SJSA1 (cell line): Measurements from ENCODE around the gene SH3TC1. TPM values are rescaled to one million over a fixed set of nuclear protein-coding genes. Genes with fewer than 3 reads are reported as not detected.

ENCODE experiments used
- DNase-seq, 2 experiments: peaks; one replicate each; pipeline ENCODE4 v3.0.0-alpha.2; 2015 to 2020; ENCODE audit warnings: low spot score in 2 of 2, low read depth in 1 of 2
- H3K27ac ChIP-seq: fragments of 250-450 bp; sonication (Bioruptor Pico); 2 replicates; pipeline ENCODE4 v1.5.1; 2020; ENCODE audit warnings: mild to moderate bottlenecking, moderate library complexity
- H3K27me3 ChIP-seq: fragments of 250-450 bp; sonication (Bioruptor Pico); replicated peaks from 2 replicates; pipeline ENCODE4 v1.5.1; 2020; ENCODE audit warnings: mild to moderate bottlenecking, moderate library complexity
- H3K36me3 ChIP-seq: fragments of 250-450 bp; sonication (Bioruptor Pico); 2 replicates; pipeline ENCODE4 v1.5.1; 2020; ENCODE audit warnings: mild to moderate bottlenecking
- H3K4me1 ChIP-seq: fragments of 250-450 bp; sonication (Bioruptor Pico); replicated peaks from 2 replicates; pipeline ENCODE4 v1.6.1; 2021; ENCODE audit warnings: mild to moderate bottlenecking
- H3K4me3 ChIP-seq: fragments of 250-450 bp; sonication (Bioruptor Pico); 2 replicates; pipeline ENCODE4 v1.5.1; 2020; ENCODE audit warnings: mild to moderate bottlenecking
- H3K9me3 ChIP-seq: fragments of 250-450 bp; sonication (Bioruptor Pico); replicated peaks from 2 replicates; pipeline ENCODE4 v1.5.1; 2020; ENCODE audit warnings: mild to moderate bottlenecking
- total RNA-seq: library from RNA; depleted of rRNA; stranded (reverse); fragments of >200 nt; shearing (Covaris generic); gene quantifications from 2 replicates; pipeline ENCODE4 v1.2.3, GENCODE V29; 2014

The SH3TC1 gene
- total RNA-seq, 1 experiment from 2014 or later = 1.4 TPM

DNA sequence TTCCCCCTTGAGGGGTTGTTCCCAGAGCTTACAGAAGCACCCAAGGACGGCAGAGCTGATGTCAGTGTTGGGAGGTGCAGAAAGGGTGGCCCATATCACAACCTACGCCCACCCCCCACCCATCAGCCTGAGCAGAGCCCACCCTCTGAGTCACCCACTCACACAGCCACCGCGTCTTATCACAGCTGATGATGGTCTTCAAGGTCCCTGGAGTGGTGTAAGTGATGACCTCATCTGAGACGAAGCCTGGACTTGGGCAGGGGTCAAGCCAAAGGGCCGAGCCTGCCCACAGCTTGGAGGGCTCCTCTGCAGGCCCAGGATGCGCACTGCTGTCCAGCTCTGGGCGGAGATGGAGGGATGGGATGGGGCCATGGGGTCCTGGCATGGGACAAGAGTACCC is 67.4 kb downstream of the SH3TC1 start:
- H3K27me3 ChIP-seq = peaks cover 5% of the 10 kb centered on the region; the same call in 1 of the 2 replicates
- no peak overlapping the region for H3K27ac ChIP-seq
- no peak overlapping the region for H3K4me3 ChIP-seq
- H3K9me3 ChIP-seq = no peaks in the 10 kb centered on the region
- no peaks in the 10 kb centered on the region; the same call in 1 of the 2 replicates for H3K4me1 ChIP-seq
- DNase-seq = no peak
- H3K36me3 ChIP-seq = no peaks in the 10 kb centered on the region

GRCh38 chr4:8267077-8267476 is 68.0 kb downstream of the SH3TC1 start:
- peak; percentile 34 to 54 for DNase-seq
- H3K27me3 ChIP-seq = peaks cover 5% of the 10 kb centered on the region; the same call in 1 of the 2 replicates

DNA sequence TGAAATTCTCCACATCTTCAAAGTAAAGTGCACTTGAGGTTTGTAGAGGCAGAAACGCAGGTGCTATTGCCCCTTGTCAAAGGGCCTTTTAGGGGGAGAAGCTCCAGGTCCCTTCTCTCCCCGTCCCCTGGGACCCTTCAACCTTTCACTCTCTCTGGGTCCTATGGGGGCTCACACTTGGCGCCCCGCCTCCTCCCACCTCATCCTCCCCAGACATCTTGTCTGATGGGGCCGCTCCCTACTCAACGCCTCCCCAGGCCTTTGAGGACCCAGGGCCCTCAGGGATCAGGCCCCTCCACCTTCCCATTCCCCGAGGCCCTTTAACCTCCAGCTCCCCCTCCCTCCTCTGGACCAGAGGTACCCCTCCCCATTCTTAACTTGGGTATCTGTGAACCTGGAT is 69.1 kb downstream of the SH3TC1 start:
- peaks cover 5% of the 10 kb centered on the region; the same call in 1 of the 2 replicates for H3K27me3 ChIP-seq

More at GRCh38 chr4:8267077-8267476, 68.0 kb downstream of the SH3TC1 start:
- Histone ChIP-seq H3K4me3 (no peak overlapping the region), H3K4me1 (no peaks in the 10 kb centered on the region), H3K9me3 (no peaks in the 10 kb centered on the region), H3K36me3 (no peaks in the 10 kb centered on the region), H3K27ac (no peak overlapping the region)

GRCh38 chr4:8268901-8269534 is 69.9 kb downstream of the SH3TC1 start:
- no peak for DNase-seq
- Histone ChIP-seq H3K9me3 (no peaks in the 10 kb centered on the region), H3K4me3 (no peak overlapping the region), H3K4me1 (no peaks in the 10 kb centered on the region), H3K27me3 (peaks cover 5% of the 10 kb centered on the region; the same call in 1 of the 2 replicates), H3K27ac (no peak overlapping the region), H3K36me3 (no peaks in the 10 kb centered on the region)

More for the DNA sequence above, 69.1 kb downstream of the SH3TC1 start:
- H3K36me3 ChIP-seq = no peaks in the 10 kb centered on the region
- H3K27ac ChIP-seq = no peak overlapping the region
- no peaks in the 10 kb centered on the region for H3K9me3 ChIP-seq
- no peaks in the 10 kb centered on the region for H3K4me1 ChIP-seq
- no peak overlapping the region for H3K4me3 ChIP-seq
- DNase-seq = no peak

GRCh38 chr4:8269535-8270417 is 70.7 kb downstream of the SH3TC1 start, which contains the start of gene HTRA3:
Gene HTRA3 (plus strand): TSS chr4:8269754. CDS start chr4:8269969, 215 bp downstream.
- Histone ChIP-seq H3K27ac (no peak within 1 kb of the TSS), H3K4me3 (no peak within 1 kb of the TSS)
- no peak for DNase-seq

GRCh38 chr4:8270418-8270771 is 71.3 kb downstream of the SH3TC1 start:
- Histone ChIP-seq H3K27ac (no peak overlapping the region), H3K27me3 (peaks cover 5% of the 10 kb centered on the region; the same call in 1 of the 2 replicates), H3K4me1 (no peaks in the 10 kb centered on the region), H3K9me3 (no peaks in the 10 kb centered on the region), H3K36me3 (no peaks in the 10 kb centered on the region), H3K4me3 (no peak overlapping the region)
- DNase-seq = no peak

More at GRCh38 chr4:8269535-8270417, 70.7 kb downstream of the SH3TC1 start, which contains the start of gene HTRA3:
- H3K36me3 ChIP-seq = no peaks in the 10 kb centered on the region
- no peaks in the 10 kb centered on the region for H3K4me1 ChIP-seq
- no peaks in the 10 kb centered on the region for H3K9me3 ChIP-seq
- H3K27me3 ChIP-seq = peaks cover 5% of the 10 kb centered on the region; the same call in 1 of the 2 replicates

DNA sequence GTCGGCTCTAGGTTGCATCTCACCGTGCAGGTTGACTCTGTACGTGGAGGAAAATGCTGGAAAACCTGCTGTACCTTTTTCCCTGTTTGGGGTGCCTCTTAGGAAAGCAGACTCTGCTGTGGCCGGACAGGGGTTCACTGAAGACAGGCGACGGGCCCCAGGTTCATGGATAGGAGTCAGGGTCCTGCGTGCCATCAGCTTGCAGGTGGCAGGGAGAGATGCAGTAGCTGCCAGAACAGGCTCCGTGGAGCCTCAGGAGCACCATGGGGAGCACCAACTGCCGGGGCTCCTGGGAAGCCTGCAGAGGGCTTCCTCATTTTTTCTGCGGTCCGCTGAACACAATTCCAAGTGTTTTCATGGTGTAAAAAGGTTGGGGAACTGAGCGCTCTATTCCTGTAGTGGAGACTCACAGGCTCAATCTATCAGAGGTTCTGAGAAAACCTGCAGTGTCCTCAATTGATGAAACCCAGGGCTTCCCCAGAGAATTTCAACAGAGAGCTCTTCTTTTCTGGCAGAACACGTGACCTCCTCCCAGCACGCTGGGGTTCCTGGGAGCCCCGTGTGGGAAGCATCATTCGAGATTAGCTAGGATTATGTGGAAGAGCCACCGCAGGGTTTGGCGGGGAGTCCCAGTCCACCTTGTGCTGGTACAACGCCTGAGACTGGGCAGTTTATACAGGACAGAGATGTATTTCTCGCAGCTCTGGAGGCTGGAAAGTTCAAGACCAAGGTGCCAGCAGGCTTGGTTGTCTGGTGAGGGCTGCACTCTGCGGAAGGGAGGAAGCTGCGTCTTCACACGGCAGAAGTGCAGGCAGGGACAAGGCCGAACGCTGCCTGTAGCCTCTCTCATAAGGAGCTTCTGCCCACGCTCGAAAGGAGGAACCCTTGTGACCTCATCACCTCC is 72.1 kb downstream of the SH3TC1 start:
- Histone ChIP-seq H3K4me1 (no peaks in the 10 kb centered on the region), H3K36me3 (no peaks in the 10 kb centered on the region), H3K9me3 (no peaks in the 10 kb centered on the region), H3K27me3 (peaks cover 5% of the 10 kb centered on the region; the same call in 1 of the 2 replicates), H3K27ac (no peak overlapping the region), H3K4me3 (no peak overlapping the region)
- no peak for DNase-seq

- DNase-seq = no peak
- H3K4me1 ChIP-seq = no peaks in the 10 kb centered on the region; the same call in 1 of the 2 replicates
- no peaks in the 10 kb centered on the region for H3K36me3 ChIP-seq
- no peak overlapping the region for H3K4me3 ChIP-seq
- no peaks in the 10 kb centered on the region for H3K9me3 ChIP-seq
- peaks cover 5% of the 10 kb centered on the region; the same call in 1 of the 2 replicates for H3K27me3 ChIP-seq
- H3K27ac ChIP-seq = no peak overlapping the region
These were observed 72.7 kb downstream of the SH3TC1 start for GRCh38 chr4:8271821-8272220.

- Histone ChIP-seq H3K36me3 (no peaks in the 10 kb centered on the region), H3K27ac (no peak overlapping the region), H3K4me1 (peaks cover 5% of the 10 kb centered on the region), H3K4me3 (no peak overlapping the region), H3K9me3 (no peaks in the 10 kb centered on the region), H3K27me3 (peaks cover 5% of the 10 kb centered on the region; the same call in 1 of the 2 replicates)
- DNase-seq = no peak
These were observed 73.7 kb downstream of the SH3TC1 start for GRCh38 chr4:8272472-8273428.

- Histone ChIP-seq H3K27me3 (peaks cover 5% of the 10 kb centered on the region; the same call in 1 of the 2 replicates), H3K36me3 (no peaks in the 10 kb centered on the region), H3K4me1 (peaks cover 12% of the 10 kb centered on the region), H3K27ac (no peak overlapping the region), H3K4me3 (no peak overlapping the region), H3K9me3 (no peaks in the 10 kb centered on the region)
- DNase-seq = no peak
These were observed 74.4 kb downstream of the SH3TC1 start for GRCh38 chr4:8273450-8273849.

DNA sequence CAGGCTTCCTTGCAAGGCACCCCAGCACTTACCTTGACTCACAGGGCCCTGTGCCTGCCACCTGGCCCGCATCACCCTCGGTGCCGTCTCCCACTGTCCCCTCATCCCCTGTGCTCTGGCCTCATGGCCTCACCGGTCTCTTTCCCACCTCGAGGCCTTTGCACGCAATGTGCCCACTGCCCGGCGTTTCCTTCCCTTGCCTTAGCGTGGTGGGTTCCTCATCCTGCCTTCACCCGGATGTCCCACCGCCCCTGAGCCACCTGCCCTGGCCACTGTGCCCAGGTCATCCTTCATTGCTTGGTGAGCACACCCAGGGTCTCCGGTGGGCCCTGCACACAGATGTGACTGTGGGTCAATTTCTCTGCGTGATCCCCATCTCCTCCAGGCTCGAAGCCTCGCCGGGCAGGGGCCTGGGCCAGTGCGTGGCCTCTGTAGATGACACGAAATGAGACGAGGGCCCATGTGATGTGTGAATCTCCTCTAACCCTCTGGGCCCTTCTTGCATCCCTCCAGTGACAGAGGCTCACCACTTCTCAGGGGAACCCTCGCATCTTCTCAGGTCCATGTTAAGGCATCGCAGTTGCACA is 75.1 kb downstream of the SH3TC1 start:
- H3K4me3 ChIP-seq = no peak overlapping the region
- H3K4me1 ChIP-seq = peaks cover 19% of the 10 kb centered on the region
- no peaks in the 10 kb centered on the region for H3K9me3 ChIP-seq
- no peaks in the 10 kb centered on the region for H3K36me3 ChIP-seq
- peaks cover 5% of the 10 kb centered on the region; the same call in 1 of the 2 replicates for H3K27me3 ChIP-seq
- no peak for DNase-seq
- no peak overlapping the region for H3K27ac ChIP-seq
